ENCODE measurements around the gene OTOP3. TPM values are rescaled to one million over a fixed set of nuclear protein-coding genes. Genes with fewer than 3 reads are reported as not detected.

Gene OTOP3
- total RNA-seq, 1 experiment from 2014 or later, result not detected

DNA sequence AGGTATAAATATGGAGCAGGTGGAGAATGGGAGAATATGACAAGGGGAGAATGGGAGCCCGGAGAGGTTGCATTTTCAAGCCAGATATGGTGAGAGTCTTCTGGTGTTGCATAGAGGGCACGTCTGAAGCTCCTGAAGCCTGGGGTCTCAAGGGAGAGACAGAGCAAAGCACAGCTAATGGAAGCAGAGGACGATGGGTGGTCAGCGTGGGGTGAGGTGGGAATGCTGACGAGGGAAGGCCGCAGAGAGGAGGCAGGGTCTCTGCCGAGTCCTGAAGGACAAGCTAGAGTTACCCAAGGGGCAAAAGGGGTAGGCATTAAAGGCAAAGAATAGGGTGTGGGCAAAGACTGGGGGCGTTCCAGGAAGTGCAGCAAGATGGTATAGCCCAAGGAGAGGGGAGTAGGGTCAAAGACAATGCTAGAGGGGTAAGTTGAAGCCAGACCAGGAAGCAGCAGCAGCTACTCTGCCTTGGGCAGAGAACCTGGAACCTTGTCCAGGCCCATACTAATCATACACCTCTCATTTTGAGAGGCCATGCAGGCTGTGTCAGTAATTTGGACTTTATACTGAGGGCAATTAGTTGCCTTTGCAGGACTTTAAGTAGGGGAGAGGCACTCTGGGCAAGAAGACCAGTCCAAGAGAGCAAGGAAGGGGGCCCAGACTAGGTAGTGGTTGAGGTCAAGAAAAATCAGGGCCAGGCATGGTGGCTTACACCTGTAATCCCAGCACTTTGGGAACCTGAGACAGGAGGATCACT, 2.7 kb downstream of the OTOP3 start:
- no peak overlapping the region for H3T11ph ChIP-seq (ENCODE audit: low read length)
- peaks cover 32% of the 10 kb centered on the region for H3K27me3 ChIP-seq (ENCODE audit: insufficient read depth, low read length)
- no peak overlapping the region for H4K8ac ChIP-seq (replicated peaks; ENCODE audit: insufficient read length, low read depth, low read length)
- no peak overlapping the region for H2AK5ac ChIP-seq (ENCODE audit: insufficient read length, low read length)
- no peaks in the 10 kb centered on the region for H3K9me3 ChIP-seq (ENCODE audit: control insufficient read depth, low read depth, low read length)
- H3K4me2 ChIP-seq (ENCODE audit: insufficient read depth, insufficient read length, low read length), result no peak overlapping the region
- no peak overlapping the region for H3K9ac ChIP-seq (ENCODE audit: extremely low read depth, insufficient read length, low read length)
- Mint-ChIP-seq H3K27ac (no peak overlapping the region; a peak in 1 of 7 replicates), H3K36me3 (ENCODE audit: insufficient read depth in 1 of 3, low read depth in 3 of 3) (no peaks in the 10 kb centered on the region), H3K9me3 (no peaks in the 10 kb centered on the region; a peak in 2 of 5 replicates), H3K4me1 (peaks cover 8 to 19% of the 10 kb centered on the region in 2 experiments), H3K4me3 (no peak overlapping the region), H3K27me3 (ENCODE audit: low read depth) (peaks cover 86% of the 10 kb centered on the region)
- H3K79me1 ChIP-seq (ENCODE audit: insufficient read depth, low read depth, low read length, poor library complexity, severe bottlenecking), result no peaks in the 10 kb centered on the region
- H3K4ac ChIP-seq (ENCODE audit: low read depth, low read length), result no peak overlapping the region
- no peak overlapping the region for H3K27ac ChIP-seq (ENCODE audit: insufficient read length, low read depth, low read length)
- no peak overlapping the region for H3K14ac ChIP-seq (ENCODE audit: insufficient read depth, low read length)
- no peak overlapping the region for H3K18ac ChIP-seq (ENCODE audit: insufficient read length, low read depth, low read length)
- peaks cover 14% of the 10 kb centered on the region for H3K23me2 ChIP-seq (ENCODE audit: insufficient read length, low read depth, low read length, poor library complexity, severe bottlenecking)
- WGBS (ENCODE audit: extremely low coverage, insufficient read length, low lambda C conversion rate), result no CpG with 5 or more reads among the region's 8 CpGs
- no peak overlapping the region for H2BK15ac ChIP-seq (ENCODE audit: low read depth, low read length)
- H2AFZ ChIP-seq (ENCODE audit: low read length), result no peak overlapping the region
- TF ChIP-seq, protein P1, sequence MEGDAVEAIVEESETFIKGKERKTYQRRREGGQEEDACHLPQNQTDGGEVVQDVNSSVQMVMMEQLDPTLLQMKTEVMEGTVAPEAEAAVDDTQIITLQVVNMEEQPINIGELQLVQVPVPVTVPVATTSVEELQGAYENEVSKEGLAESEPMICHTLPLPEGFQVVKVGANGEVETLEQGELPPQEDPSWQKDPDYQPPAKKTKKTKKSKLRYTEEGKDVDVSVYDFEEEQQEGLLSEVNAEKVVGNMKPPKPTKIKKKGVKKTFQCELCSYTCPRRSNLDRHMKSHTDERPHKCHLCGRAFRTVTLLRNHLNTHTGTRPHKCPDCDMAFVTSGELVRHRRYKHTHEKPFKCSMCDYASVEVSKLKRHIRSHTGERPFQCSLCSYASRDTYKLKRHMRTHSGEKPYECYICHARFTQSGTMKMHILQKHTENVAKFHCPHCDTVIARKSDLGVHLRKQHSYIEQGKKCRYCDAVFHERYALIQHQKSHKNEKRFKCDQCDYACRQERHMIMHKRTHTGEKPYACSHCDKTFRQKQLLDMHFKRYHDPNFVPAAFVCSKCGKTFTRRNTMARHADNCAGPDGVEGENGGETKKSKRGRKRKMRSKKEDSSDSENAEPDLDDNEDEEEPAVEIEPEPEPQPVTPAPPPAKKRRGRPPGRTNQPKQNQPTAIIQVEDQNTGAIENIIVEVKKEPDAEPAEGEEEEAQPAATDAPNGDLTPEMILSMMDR (conservative IDR thresholded peaks at IDR 0.05), result no peak
- H4K20me1 ChIP-seq (ENCODE audit: control insufficient read depth, insufficient read depth, insufficient read length), result no peaks in the 10 kb centered on the region
- H4K91ac ChIP-seq (ENCODE audit: insufficient read length, low read depth, low read length), result no peak overlapping the region
- no peak overlapping the region for H3K56ac ChIP-seq (ENCODE audit: insufficient read length, low read depth, low read length)
- no peak for DNase-seq
- H2BK120ac ChIP-seq (ENCODE audit: low read depth, low read length, poor library complexity, severe bottlenecking), result no peak overlapping the region
- H3K4me1 ChIP-seq (ENCODE audit: insufficient read depth, low read length), result no peaks in the 10 kb centered on the region; the same call in 1 of the 2 replicates
- H4K5ac ChIP-seq (ENCODE audit: insufficient read length, low read depth, low read length), result no peak overlapping the region
- no peak overlapping the region for H2BK20ac ChIP-seq (ENCODE audit: low read depth, low read length, poor library complexity, severe bottlenecking)
- no peak overlapping the region for H3K23ac ChIP-seq (ENCODE audit: insufficient read length, low read depth, low read length)
- H2BK12ac ChIP-seq (ENCODE audit: insufficient read length, low read depth, low read length), result no peak overlapping the region
- H3K79me2 ChIP-seq (ENCODE audit: insufficient read depth, low read length), result no peaks in the 10 kb centered on the region
- no peak overlapping the region for H2BK5ac ChIP-seq (ENCODE audit: insufficient read length, low read length)

Data from H9 (cell line).